Breast epithelium (tissue), 4 donors: ENCODE measurements around the gene FANCC. TPM values are rescaled to one million over a fixed set of nuclear protein-coding genes. Genes with fewer than 3 reads are reported as not detected.

Experiments
- DNase-seq, 2 donors: peaks; one replicate each; pipeline ENCODE4 v3.0.0-alpha.2; 2019; ENCODE audit warnings: low spot score in 2 of 2
- H3K27ac ChIP-seq, 2 donors: fragments of 200-600 bp; sonication (generic) in 1 of 2; one replicate each; pipeline ENCODE4 v1.5.1; 2016 to 2019; ENCODE audit warnings: mild to moderate bottlenecking in 1 of 2
- H3K27me3 ChIP-seq, 2 donors: fragments of 200-600 bp; sonication (generic) in 1 of 2; one replicate each; pipeline versions ENCODE4 v1.5.1 to v1.6.0; 2017 to 2019; ENCODE audit warnings: control low read depth in 1 of 2, mild to moderate bottlenecking in 1 of 2
- H3K36me3 ChIP-seq: fragments of 200-600 bp; one replicate; pipeline ENCODE4 v1.5.1; 2019
- H3K4me1 ChIP-seq, 2 donors: fragments of 200-600 bp; sonication (generic); one replicate each; pipeline ENCODE4 v1.5.1; 2016 to 2019; ENCODE audit warnings: control low read depth in 1 of 2
- H3K4me3 ChIP-seq, 3 donors: fragments of 200-600 bp; sonication (generic); 1 replicate in 2 of 3; 2 replicates in 1 of 3; pipeline ENCODE4 v1.5.1; 2016 to 2019; ENCODE audit warnings: mild to moderate bottlenecking in 3 of 3, moderate library complexity in 2 of 3
- H3K9me3 ChIP-seq, 2 donors: fragments of 200-600 bp; sonication (generic) in 1 of 2; one replicate each; pipeline ENCODE4 v1.5.1; 2016 to 2019; ENCODE audit warnings: control low read depth in 1 of 2
- POLR2A ChIP-seq: fragments of 450-650 bp; IDR thresholded peaks from one replicate; pipeline ENCODE4 v1.6.1; 2016; ENCODE audit warnings: antibody characterized with exemption, mild to moderate bottlenecking, moderate library complexity
- POLR2AphosphoS5 ChIP-seq, 3 donors: sonication (generic); formaldehyde crosslinking; IDR thresholded peaks; one replicate each; pipeline ENCODE4 v1.6.1; 2017; ENCODE audit warnings: antibody characterized with exemption in 3 of 3
- intact Hi-C: fragments of 100-400 bp; cut with DNase I; formaldehyde crosslinking; loops from one replicate; pipeline ENCODE4 v1.15.1; 2023; ENCODE audit warnings: low total_unique reads
- total RNA-seq, 3 donors: library from RNA; depleted of rRNA; stranded (reverse); fragments of >200 nt; gene quantifications; one replicate each; pipeline ENCODE4 v1.1.0, GENCODE V29; 2016
- TF ChIP-seq, protein P1 (sequence below), 3 donors: fragments of 450-650 bp; IDR thresholded peaks; one replicate each; pipeline ENCODE4 v1.5.1; 2016 to 2017; ENCODE audit warnings: antibody characterized with exemption in 3 of 3, mild to moderate bottlenecking in 3 of 3, moderate library complexity in 3 of 3

FANCC gene
- total RNA-seq, 3 donors from 2014 or later, result 4.2 to 11.4 (median 9.2) TPM

DNA sequence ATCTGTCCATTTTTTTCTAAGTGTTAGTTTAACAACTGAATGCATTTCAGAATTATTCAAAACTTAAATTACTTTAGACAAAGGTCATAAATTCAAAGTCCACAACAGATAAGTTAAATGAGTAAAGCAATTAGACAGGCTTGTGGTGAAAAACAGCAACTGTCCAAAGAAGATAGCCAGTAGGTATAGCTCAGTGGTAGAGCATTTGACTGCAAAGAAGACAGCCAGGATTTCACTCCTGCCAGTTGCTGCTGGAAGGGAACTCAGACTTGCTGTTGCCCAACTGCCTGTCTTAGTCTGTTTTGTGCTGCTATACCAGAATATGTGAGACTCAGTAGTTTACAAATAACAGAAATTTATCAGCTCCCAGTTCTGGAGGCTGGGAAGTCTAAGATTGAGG lies 10.0 kb downstream of the FANCC start:
- intact Hi-C loops, result no loop called here
- Histone ChIP-seq H3K9me3 (no peaks in the 10 kb centered on the region), H3K4me1 (no peaks in the 10 kb centered on the region), H3K27ac (no peak overlapping the region), H3K4me3 (no peak overlapping the region), H3K36me3 (no peaks in the 10 kb centered on the region), H3K27me3 (no peaks in the 10 kb centered on the region)
- no peak for DNase-seq
- TF ChIP-seq POLR2AphosphoS5 (IDR thresholded peaks at IDR 0.05), result no peak
- TF ChIP-seq, protein P1, sequence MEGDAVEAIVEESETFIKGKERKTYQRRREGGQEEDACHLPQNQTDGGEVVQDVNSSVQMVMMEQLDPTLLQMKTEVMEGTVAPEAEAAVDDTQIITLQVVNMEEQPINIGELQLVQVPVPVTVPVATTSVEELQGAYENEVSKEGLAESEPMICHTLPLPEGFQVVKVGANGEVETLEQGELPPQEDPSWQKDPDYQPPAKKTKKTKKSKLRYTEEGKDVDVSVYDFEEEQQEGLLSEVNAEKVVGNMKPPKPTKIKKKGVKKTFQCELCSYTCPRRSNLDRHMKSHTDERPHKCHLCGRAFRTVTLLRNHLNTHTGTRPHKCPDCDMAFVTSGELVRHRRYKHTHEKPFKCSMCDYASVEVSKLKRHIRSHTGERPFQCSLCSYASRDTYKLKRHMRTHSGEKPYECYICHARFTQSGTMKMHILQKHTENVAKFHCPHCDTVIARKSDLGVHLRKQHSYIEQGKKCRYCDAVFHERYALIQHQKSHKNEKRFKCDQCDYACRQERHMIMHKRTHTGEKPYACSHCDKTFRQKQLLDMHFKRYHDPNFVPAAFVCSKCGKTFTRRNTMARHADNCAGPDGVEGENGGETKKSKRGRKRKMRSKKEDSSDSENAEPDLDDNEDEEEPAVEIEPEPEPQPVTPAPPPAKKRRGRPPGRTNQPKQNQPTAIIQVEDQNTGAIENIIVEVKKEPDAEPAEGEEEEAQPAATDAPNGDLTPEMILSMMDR (IDR thresholded peaks at IDR 0.05), result no peak
- TF ChIP-seq POLR2A, result no peak

DNA sequence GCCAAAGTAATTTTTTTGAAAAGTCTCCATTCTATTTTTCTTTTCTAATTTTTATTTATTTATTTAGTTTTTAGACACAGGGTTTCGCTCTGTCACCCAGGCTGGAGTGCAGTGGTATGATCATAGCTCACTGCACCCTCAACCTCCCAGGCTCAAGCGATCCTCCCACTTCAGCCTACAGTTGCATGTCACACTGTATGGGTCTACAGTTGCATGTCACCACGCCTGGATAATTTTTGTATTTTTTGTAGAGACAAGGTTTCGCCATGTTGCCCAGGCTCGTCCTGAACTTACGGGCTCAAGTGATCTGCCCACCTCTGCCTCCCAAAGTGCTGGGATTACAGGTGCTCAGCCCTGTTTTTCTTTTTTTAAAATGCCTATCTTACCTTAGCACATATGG lies 10.7 kb downstream of the FANCC start:
- Histone ChIP-seq H3K4me1 (no peaks in the 10 kb centered on the region), H3K27me3 (no peaks in the 10 kb centered on the region), H3K9me3 (no peaks in the 10 kb centered on the region), H3K4me3 (no peak overlapping the region), H3K27ac (no peak overlapping the region), H3K36me3 (no peaks in the 10 kb centered on the region)
- TF ChIP-seq POLR2AphosphoS5 (IDR thresholded peaks at IDR 0.05) (no peak), POLR2A (no peak)
- TF ChIP-seq, protein P1 (IDR thresholded peaks at IDR 0.05), result no peak
- DNase-seq, result no peak
- intact Hi-C loops, result no loop called here

DNA sequence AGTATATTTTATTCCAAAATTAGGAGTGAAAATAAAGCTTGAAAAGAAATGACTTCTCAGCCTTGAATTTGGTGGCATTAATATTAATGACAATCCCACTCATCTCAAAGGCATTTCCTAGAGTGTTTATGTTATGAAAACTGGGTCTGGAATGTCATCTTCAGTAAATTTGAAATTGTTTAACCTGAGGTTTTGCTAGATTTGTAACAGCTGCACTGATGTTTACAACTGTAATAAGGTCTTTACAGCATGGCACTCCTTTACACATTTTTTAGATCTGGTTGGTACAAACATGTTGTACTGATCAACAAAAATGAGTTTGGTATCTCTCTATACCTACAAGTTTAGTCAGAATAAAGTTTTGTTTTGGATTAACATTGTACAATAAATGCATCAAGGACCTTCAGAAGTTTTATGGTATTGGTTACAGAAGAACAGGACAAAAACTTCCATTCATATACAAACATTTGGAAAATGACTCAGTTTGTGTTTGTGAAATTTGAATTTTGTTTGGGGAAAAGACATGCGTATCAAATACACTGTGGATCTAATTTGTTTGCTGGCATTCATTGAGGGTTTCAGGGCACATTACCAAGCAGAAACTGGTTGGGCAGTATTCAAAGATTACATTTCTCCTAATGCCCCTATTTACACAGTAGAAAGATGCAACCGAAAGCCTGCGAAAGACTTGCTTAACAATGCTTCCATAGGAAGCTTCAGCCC lies 11.6 kb downstream of the FANCC start:
- Histone ChIP-seq H3K27me3 (no peaks in the 10 kb centered on the region), H3K4me3 (no peak overlapping the region), H3K9me3 (no peaks in the 10 kb centered on the region), H3K4me1 (no peaks in the 10 kb centered on the region), H3K27ac (no peak overlapping the region), H3K36me3 (no peaks in the 10 kb centered on the region)
- no peak for DNase-seq
- intact Hi-C loops, result no loop called here
- TF ChIP-seq POLR2A, result no peak
- TF ChIP-seq, protein P1 (IDR thresholded peaks at IDR 0.05), result no peak
- TF ChIP-seq POLR2AphosphoS5 (IDR thresholded peaks at IDR 0.05), result no peak

DNA sequence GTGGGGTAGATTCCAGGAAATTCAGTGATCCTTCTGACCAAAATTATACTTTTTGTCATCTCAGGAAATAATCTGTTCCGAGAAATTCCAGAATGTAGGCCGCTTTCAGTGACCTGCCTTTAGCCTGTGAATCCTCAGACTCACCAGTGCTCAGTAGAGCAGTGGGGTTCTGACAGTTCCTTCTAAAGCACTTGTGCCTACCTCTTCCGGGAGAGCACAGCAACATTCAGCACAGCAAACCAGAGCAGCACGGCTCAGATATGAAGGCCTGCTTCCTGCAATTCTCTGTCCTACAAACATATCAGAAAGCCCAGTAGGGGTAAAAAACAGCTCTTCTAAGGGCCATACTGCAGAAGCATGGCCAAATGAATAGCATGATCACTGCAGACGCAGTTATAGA lies 15.0 kb downstream of the FANCC start:
- no peaks in the 10 kb centered on the region for H3K36me3 ChIP-seq
- no peak for DNase-seq
- no peak overlapping the region for H3K27ac ChIP-seq
- no peaks in the 10 kb centered on the region for H3K9me3 ChIP-seq
- no peaks in the 10 kb centered on the region for H3K27me3 ChIP-seq
- TF ChIP-seq POLR2A (no peak), POLR2AphosphoS5 (IDR thresholded peaks at IDR 0.05) (no peak)
- TF ChIP-seq, protein P1 (IDR thresholded peaks at IDR 0.05), result no peak
- H3K4me3 ChIP-seq, result no peak overlapping the region
- intact Hi-C loops, result no loop called here
- H3K4me1 ChIP-seq, result no peaks in the 10 kb centered on the region

DNA sequence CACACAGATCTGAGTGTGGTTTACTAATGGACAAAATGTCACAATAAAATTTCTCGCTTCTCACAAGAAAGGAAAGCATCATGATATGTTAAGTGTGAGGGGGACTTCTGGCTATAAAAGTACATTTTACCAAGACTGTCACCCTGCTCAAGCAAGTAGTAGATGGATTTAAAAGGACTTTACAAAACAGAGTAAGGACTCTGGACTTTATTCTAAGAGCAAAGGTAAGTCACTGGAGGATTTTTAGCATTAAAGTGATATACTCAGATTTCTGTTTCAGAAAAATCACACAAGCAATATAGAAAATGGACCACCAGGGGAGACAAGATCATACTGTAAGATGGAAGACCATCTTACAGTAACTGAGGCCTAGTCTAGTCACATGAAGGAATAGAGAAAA lies 19.7 kb downstream of the FANCC start:
- no peaks in the 10 kb centered on the region for H3K27me3 ChIP-seq
- no peaks in the 10 kb centered on the region for H3K4me1 ChIP-seq
- no peak for DNase-seq
- H3K36me3 ChIP-seq, result no peaks in the 10 kb centered on the region
- intact Hi-C loops, result no loop called here
- no peaks in the 10 kb centered on the region for H3K9me3 ChIP-seq
- TF ChIP-seq, protein P1 (IDR thresholded peaks at IDR 0.05), result no peak
- no peak for TF ChIP-seq POLR2A
- no peak for TF ChIP-seq POLR2AphosphoS5 (IDR thresholded peaks at IDR 0.05)
- no peak overlapping the region for H3K27ac ChIP-seq
- H3K4me3 ChIP-seq, result no peak overlapping the region
